ENCODE data around the gene KHK. TPM values are rescaled to one million over a fixed set of nuclear protein-coding genes. Genes with fewer than 3 reads are reported as not detected.
A peak's percentile ranks its signal among the peaks of the same experiment; 100 is the strongest.

KHK gene
- total and polyA plus RNA-seq, 9 of the 15 experiments (the other 6 are each of a cell fraction or from before 2014, with no cell fraction given) = 1.5 to 10.7 (median 5.2) TPM

- Histone ChIP-seq H4K20me1 (replicated peaks; ENCODE audit: control insufficient read depth, insufficient read depth, low read length) (no peaks in the 10 kb centered on the region; the same call in 1 of the 2 replicates), H3K27me3 (ENCODE audit: control insufficient read depth in 2 of 2, insufficient read depth in 2 of 2, low read length in 2 of 2) (no peaks in the 10 kb centered on the region), H3K36me3 (ENCODE audit: control insufficient read depth, insufficient read depth, low read length) (peaks cover 58% of the 10 kb centered on the region), H3K9ac (ENCODE audit: insufficient read depth in 1 of 2, low read depth in 2 of 2, low read length in 2 of 2) (peak overlapping the region in 1 of 2 experiments; percentile 2; a peak in 1 of 4 replicates), H2AFZ (ENCODE audit: low read depth, low read length) (no peak overlapping the region), H3K4me1 (replicated peaks in 1 of 2; ENCODE audit: control insufficient read depth in 2 of 2, insufficient read depth in 2 of 2, low read length in 2 of 2) (peaks cover 28 to 36% of the 10 kb centered on the region in 2 experiments; a peak in 4 of 5 replicates), H3K9me3 (replicated peaks; ENCODE audit: control insufficient read depth, insufficient read depth, low read depth, low read length) (no peaks in the 10 kb centered on the region), H3K27ac (ENCODE audit: extremely low read depth, low read depth, low read length) (no peak overlapping the region), H3K9me1 (ENCODE audit: control insufficient read depth, insufficient read depth, low read length) (no peaks in the 10 kb centered on the region), H3K4me2 (ENCODE audit: insufficient read depth, low read length) (no peak overlapping the region), H3K79me2 (ENCODE audit: control insufficient read depth, insufficient read depth, low read length) (0 out of 3 replicates have a peak, but pooled peaks cover 5% of the 10 kb centered on the region), H3K4me3 (no peak overlapping the region)
- intact Hi-C loops (cut with micrococcal nuclease) (no loop called here), in situ Hi-C loops (cut with MboI) (no loop called here)
- no peak for ATAC-seq
- CTCF ChIA-PET (ENCODE audit: low intra/inter-chr PET ratio) = no interaction called here
- POLR2A ChIA-PET = interaction anchor here (0.8 to 10.5 kb wide), 4 partner anchors 9 to 25 kb away, joined by 3 to 112 read pairs (median 6); partner anchors contain the start of genes EMILIN1 and OST4
- WGBS (ENCODE audit: insufficient coverage, low coverage, missing lambda C conversion rate) = 86% methylated on average over 8 of the region's 8 CpGs
- no TSS peak for BruUV-seq (replicated peaks)
- TF ChIP-seq PTBP1 (IDR thresholded peaks at IDR 0.05; ENCODE audit: low read depth, low read length) (no peak), ZNF184 (CRISPR knock-in tag; IDR thresholded peaks at IDR 0.05) (no peak), ZNF354B (CRISPR knock-in tag; IDR thresholded peaks at IDR 0.05) (no peak)
- DNase-seq (ENCODE audit: extremely low read depth in 1 of 4, low spot score in 3 of 4) = no peak
- no peak for FAIRE-seq
These were observed 32.8 kb upstream of the KHK start for GRCh38 chr2:27053776-27054175.

- 84% methylated on average over 11 of the region's 11 CpGs for WGBS (ENCODE audit: insufficient coverage, low coverage, missing lambda C conversion rate)
- Histone ChIP-seq H4K20me1 (replicated peaks; ENCODE audit: control insufficient read depth, insufficient read depth, low read length) (no peaks in the 10 kb centered on the region; the same call in 1 of the 2 replicates), H3K36me3 (ENCODE audit: control insufficient read depth, insufficient read depth, low read length) (peaks cover 63% of the 10 kb centered on the region), H3K9me1 (ENCODE audit: control insufficient read depth, insufficient read depth, low read length) (no peaks in the 10 kb centered on the region), H3K27me3 (ENCODE audit: control insufficient read depth in 2 of 2, insufficient read depth in 2 of 2, low read length in 2 of 2) (no peaks in the 10 kb centered on the region), H3K4me1 (replicated peaks in 1 of 2; ENCODE audit: control insufficient read depth in 2 of 2, insufficient read depth in 2 of 2, low read length in 2 of 2) (peaks cover 28 to 33% of the 10 kb centered on the region in 2 experiments; a peak in 4 of 5 replicates), H3K9ac (ENCODE audit: insufficient read depth in 1 of 2, low read depth in 2 of 2, low read length in 2 of 2) (no peak overlapping the region; a peak in 1 of 4 replicates), H3K9me3 (replicated peaks; ENCODE audit: control insufficient read depth, insufficient read depth, low read depth, low read length) (no peaks in the 10 kb centered on the region), H3K27ac (ENCODE audit: extremely low read depth, low read depth, low read length) (no peak overlapping the region), H2AFZ (ENCODE audit: low read depth, low read length) (no peak overlapping the region), H3K4me2 (ENCODE audit: insufficient read depth, low read length) (no peak overlapping the region), H3K79me2 (ENCODE audit: control insufficient read depth, insufficient read depth, low read length) (0 out of 3 replicates have a peak, but pooled peaks cover 5% of the 10 kb centered on the region), H3K4me3 (no peak overlapping the region)
- no peak for DNase-seq (ENCODE audit: extremely low read depth in 1 of 4, low spot score in 3 of 4)
- intact Hi-C loops (cut with micrococcal nuclease) (no loop called here), in situ Hi-C loops (cut with MboI) (no loop called here)
- ATAC-seq = no peak
- BruUV-seq (replicated peaks) = no TSS peak
- ChIA-PET POLR2A (interaction anchor here (0.6 to 10.5 kb wide), 7 partner anchors 9 to 122 kb away, joined by 3 to 112 read pairs (median 4); partner anchors contain the start of gene OST4), CTCF (ENCODE audit: low intra/inter-chr PET ratio) (no interaction called here)
- FAIRE-seq = no peak
- TF ChIP-seq KLF1 (tag; IDR thresholded peaks at IDR 0.05) (no peak), BRD9 (IDR thresholded peaks at IDR 0.05; ENCODE audit: low read depth, partially characterized antibody) (no peak), RUNX1 (IDR thresholded peaks at IDR 0.05; ENCODE audit: low read depth) (no peak), ZNF79 (CRISPR knock-in tag; IDR thresholded peaks at IDR 0.05; ENCODE audit: low read depth) (no peak), SAP30 (IDR thresholded peaks at IDR 0.05; ENCODE audit: borderline replicate concordance, insufficient read depth, low read depth, low read length, poor library complexity, severe bottlenecking) (no peak), SMC3 (conservative IDR thresholded peaks at IDR 0.05; ENCODE audit: insufficient read depth, low read depth, low read length) (no peak), GTF2E2 (tag; IDR thresholded peaks at IDR 0.05) (no peak), MEIS2 (IDR thresholded peaks at IDR 0.05; ENCODE audit: partially characterized antibody) (no peak), TEAD2 (tag; IDR thresholded peaks at IDR 0.05) (no peak), E4F1 (CRISPR knock-in tag; IDR thresholded peaks at IDR 0.05; ENCODE audit: borderline replicate concordance) (no peak), THAP7 (CRISPR knock-in tag; IDR thresholded peaks at IDR 0.05) (no peak)
These were observed 31.9 kb upstream of the KHK start for GRCh38 chr2:27054721-27055120.
